Measurements from ENCODE around the gene TREML2. TPM values are rescaled to one million over a fixed set of nuclear protein-coding genes. Genes with fewer than 3 reads are reported as not detected.

Gene TREML2
- total and polyA plus RNA-seq, 2 of the 8 experiments (the other 6 are each of a cell fraction or from before 2014, with no cell fraction given), result 0.09 to 0.18 TPM

DNA sequence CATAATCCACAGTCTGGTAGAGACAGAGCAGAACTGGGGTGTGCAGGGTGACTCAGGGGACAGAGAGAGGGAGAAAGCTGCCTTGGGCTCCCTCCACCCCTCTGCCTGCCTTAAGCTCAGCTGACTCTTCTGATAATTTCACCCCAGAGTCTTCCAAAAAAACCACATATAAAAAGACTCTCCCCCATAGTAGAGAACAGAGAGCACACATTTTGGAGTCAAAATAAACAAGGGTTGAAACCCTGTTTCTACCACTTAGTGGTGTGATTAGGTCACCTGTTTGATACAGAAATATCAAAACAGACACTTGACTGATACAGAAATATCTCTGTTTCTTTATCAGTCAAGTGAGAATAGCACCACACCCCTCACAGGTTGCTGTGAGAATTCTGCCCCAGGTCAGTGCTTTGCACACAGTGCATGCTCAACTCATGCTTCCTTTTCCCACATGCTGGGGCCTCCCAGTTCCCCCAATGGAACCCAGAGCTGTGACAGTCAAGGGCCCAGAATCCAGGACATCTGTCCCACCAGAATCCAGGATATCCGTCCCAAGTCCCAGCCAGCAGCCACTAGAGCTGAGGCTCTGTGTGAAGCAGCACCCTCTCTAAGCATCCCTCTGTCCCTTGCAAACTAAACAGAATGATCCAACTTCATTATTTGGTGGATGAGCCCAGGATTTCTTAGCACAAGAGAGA, 1.2 kb downstream of the TREML2 start (continued):
- no peak for TF ChIP-seq EGR1 (IDR thresholded peaks at IDR 0.05; ENCODE audit: borderline replicate concordance, low read depth, low read length)
- no peak for TF ChIP-seq CHD2 (IDR thresholded peaks at IDR 0.05; ENCODE audit: low read length)
- TF ChIP-seq HDAC2 (IDR thresholded peaks at IDR 0.05; ENCODE audit: borderline replicate concordance in 1 of 2, low read depth in 2 of 2, low read length in 2 of 2), result no peak
- TF ChIP-seq TEAD4 (IDR thresholded peaks at IDR 0.05; ENCODE audit: low read depth, low read length), result no peak
- no peak for TF ChIP-seq POU5F1 (IDR thresholded peaks at IDR 0.05; ENCODE audit: low read depth, low read length)
